OCI-LY1 (cell line): Measurements from ENCODE around the gene RANBP10.

Source experiments
- CTCF ChIP-seq: fragments of 200-600 bp; sonication (generic), shearing (Covaris generic); IDR thresholded peaks from 2 replicates; pipeline ENCODE4 v1.5.1; 2017; ENCODE audit warnings: mild to moderate bottlenecking, antibody characterized with exemption, low read length, moderate library complexity, mixed read lengths
- EZH2 ChIP-seq: fragments of 200-600 bp; sonication (generic), shearing (Covaris generic); IDR thresholded peaks from 2 replicates; pipeline ENCODE4 v1.8.0; 2017; ENCODE audit warnings: borderline replicate concordance, mixed run types, mild to moderate bottlenecking, antibody characterized with exemption, low read length, moderate library complexity, mixed read lengths

GRCh38 chr16:67814567-67814966, 8.2 kb upstream of the RANBP10 start:
- no peak for TF ChIP-seq CTCF
- TF ChIP-seq EZH2 = no peak
